Mesothelial cell of epicardium (in vitro differentiated cells): ENCODE results near the gene ECSCR. TPM values are rescaled to one million over a fixed set of nuclear protein-coding genes. Genes with fewer than 3 reads are reported as not detected.

Experiments used
- DNase-seq, 2 experiments: peaks; one replicate each; pipeline ENCODE4 v3.0.0; 2021; ENCODE audit warnings: low spot score in 2 of 2; ENCODE audit not compliant: unreplicated experiment in 2 of 2
- H3K27ac Mint-ChIP-seq: 2 replicates; pipeline ENCODE4 v1.8.0; 2021; ENCODE audit warnings: mixed read lengths
- H3K27me3 Mint-ChIP-seq: 2 replicates; pipeline ENCODE4 v1.8.0; 2021; ENCODE audit warnings: low read depth, mixed read lengths
- H3K36me3 Mint-ChIP-seq: 2 replicates; pipeline ENCODE4 v1.8.0; 2021; ENCODE audit warnings: mixed read lengths
- H3K4me1 Mint-ChIP-seq: 2 replicates; pipeline ENCODE4 v1.8.0; 2021; ENCODE audit warnings: mixed read lengths
- H3K4me3 Mint-ChIP-seq: 2 replicates; pipeline ENCODE4 v1.8.0; 2021; ENCODE audit warnings: mild to moderate bottlenecking, moderate library complexity, mixed read lengths
- H3K9me3 Mint-ChIP-seq: 2 replicates; pipeline ENCODE4 v1.8.0; 2021; ENCODE audit warnings: mixed read lengths
- total RNA-seq: library from RNA; stranded (reverse); gene quantifications from 3 replicates; pipeline ENCODE4 v1.2.1, GENCODE V29; 2021
- TF ChIP-seq, protein P1 (sequence below): fragments of 200-600 bp; sonication (generic); IDR thresholded peaks from one replicate; pipeline ENCODE4 v1.5.0; 2021; ENCODE audit warnings: antibody characterized with exemption; ENCODE audit not compliant: unreplicated experiment

The ECSCR gene
- total RNA-seq, 1 donor from 2014 or later = not detected

GRCh38 chr5:139439013-139439903, 23.3 kb downstream of the ECSCR start, which contains the start of gene DNAJC18:
Gene DNAJC18 (minus strand): TSS chr5:139439525. CDS start chr5:139439445, 80 bp downstream.
- TF ChIP-seq, protein P1, sequence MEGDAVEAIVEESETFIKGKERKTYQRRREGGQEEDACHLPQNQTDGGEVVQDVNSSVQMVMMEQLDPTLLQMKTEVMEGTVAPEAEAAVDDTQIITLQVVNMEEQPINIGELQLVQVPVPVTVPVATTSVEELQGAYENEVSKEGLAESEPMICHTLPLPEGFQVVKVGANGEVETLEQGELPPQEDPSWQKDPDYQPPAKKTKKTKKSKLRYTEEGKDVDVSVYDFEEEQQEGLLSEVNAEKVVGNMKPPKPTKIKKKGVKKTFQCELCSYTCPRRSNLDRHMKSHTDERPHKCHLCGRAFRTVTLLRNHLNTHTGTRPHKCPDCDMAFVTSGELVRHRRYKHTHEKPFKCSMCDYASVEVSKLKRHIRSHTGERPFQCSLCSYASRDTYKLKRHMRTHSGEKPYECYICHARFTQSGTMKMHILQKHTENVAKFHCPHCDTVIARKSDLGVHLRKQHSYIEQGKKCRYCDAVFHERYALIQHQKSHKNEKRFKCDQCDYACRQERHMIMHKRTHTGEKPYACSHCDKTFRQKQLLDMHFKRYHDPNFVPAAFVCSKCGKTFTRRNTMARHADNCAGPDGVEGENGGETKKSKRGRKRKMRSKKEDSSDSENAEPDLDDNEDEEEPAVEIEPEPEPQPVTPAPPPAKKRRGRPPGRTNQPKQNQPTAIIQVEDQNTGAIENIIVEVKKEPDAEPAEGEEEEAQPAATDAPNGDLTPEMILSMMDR = no peak
- peaks cover 15% of the 10 kb centered on the region for H3K4me1 Mint-ChIP-seq
- H3K4me3 Mint-ChIP-seq = peak within 1 kb of the TSS; percentile 99
- no peaks in the 10 kb centered on the region for H3K27me3 Mint-ChIP-seq
- H3K36me3 Mint-ChIP-seq = peaks cover 9% of the 10 kb centered on the region
- no peaks in the 10 kb centered on the region for H3K9me3 Mint-ChIP-seq
- peak; percentile 85 to 90 for DNase-seq
- H3K27ac Mint-ChIP-seq = peak within 1 kb of the TSS; percentile 95

DNA sequence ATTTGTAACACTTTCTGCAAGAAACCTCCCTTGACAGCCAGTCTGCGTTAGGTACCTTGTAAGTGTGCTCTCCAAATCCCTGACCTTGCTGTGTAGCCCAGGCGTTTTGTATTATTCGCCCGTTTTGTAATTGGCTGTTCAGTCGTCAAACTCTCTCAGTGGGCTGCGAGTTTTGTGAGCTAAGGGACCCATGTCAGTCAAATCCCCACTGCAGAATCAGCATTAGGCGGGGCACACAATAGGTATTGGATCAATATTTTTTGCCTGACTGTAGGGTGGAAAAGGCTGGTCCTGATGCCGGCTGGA, 23.9 kb downstream of the ECSCR start:
- H3K4me3 Mint-ChIP-seq = peak overlapping the region; percentile 99
- no peaks in the 10 kb centered on the region for H3K9me3 Mint-ChIP-seq
- no peak overlapping the region for H3K27ac Mint-ChIP-seq
- no peak for DNase-seq
- no peaks in the 10 kb centered on the region for H3K27me3 Mint-ChIP-seq
- peaks cover 9% of the 10 kb centered on the region for H3K36me3 Mint-ChIP-seq
- peaks cover 15% of the 10 kb centered on the region for H3K4me1 Mint-ChIP-seq
- TF ChIP-seq, protein P1 = no peak

DNA sequence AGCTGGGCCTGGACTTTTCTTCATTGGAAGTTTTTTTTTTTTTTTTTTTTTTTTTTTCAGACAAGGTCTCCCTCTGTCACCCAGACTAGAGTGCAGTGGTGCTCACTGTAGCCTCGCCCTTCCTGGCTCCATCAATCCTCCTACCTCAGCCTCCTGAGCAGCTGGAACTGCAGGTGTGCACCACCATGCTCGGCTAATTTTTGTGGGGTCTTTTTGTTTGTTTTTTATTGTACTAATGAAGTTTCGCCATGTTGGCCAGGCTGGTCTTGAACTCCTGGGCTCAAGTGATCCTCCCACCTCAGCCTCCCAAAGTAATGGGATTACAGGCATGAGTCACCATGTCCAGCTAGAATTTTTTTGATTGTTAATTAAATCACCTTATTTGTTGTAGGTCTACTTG, 26.9 kb downstream of the ECSCR start:
- Mint-ChIP-seq H3K27me3 (no peaks in the 10 kb centered on the region), H3K4me3 (no peak overlapping the region), H3K27ac (no peak overlapping the region), H3K4me1 (peaks cover 15% of the 10 kb centered on the region), H3K9me3 (no peaks in the 10 kb centered on the region), H3K36me3 (peaks cover 10% of the 10 kb centered on the region)
- DNase-seq = no peak
- TF ChIP-seq, protein P1 = no peak

GRCh38 chr5:139431706-139432105, 30.8 kb downstream of the ECSCR start:
- Mint-ChIP-seq H3K9me3 (no peaks in the 10 kb centered on the region), H3K36me3 (peaks cover 28% of the 10 kb centered on the region), H3K4me3 (no peak overlapping the region), H3K4me1 (no peaks in the 10 kb centered on the region), H3K27ac (no peak overlapping the region), H3K27me3 (no peaks in the 10 kb centered on the region)
- no peak for DNase-seq
- TF ChIP-seq, protein P1 = no peak

GRCh38 chr5:139430015-139430414, 32.5 kb downstream of the ECSCR start:
- H3K36me3 Mint-ChIP-seq = peaks cover 27% of the 10 kb centered on the region
- DNase-seq = no peak
- H3K4me1 Mint-ChIP-seq = no peaks in the 10 kb centered on the region

More at GRCh38 chr5:139430015-139430414, 32.5 kb downstream of the ECSCR start:
- Mint-ChIP-seq H3K27me3 (no peaks in the 10 kb centered on the region), H3K27ac (no peak overlapping the region), H3K9me3 (no peaks in the 10 kb centered on the region), H3K4me3 (no peak overlapping the region)
- TF ChIP-seq, protein P1 = no peak
